A673 (cell line): ENCODE data around the gene IQCE. TPM values are rescaled to one million over a fixed set of nuclear protein-coding genes. Genes with fewer than 3 reads are reported as not detected.

Experiments used
- BruUV-seq: library from RNA; stranded (reverse); fragments of 400-500 nt; replicated peaks from 2 replicates; lab custom pipeline; 2021; lab: Mats Ljungman, UMichigan
- CTCF ChIA-PET: fragments of 300-600 bp; sonication (Branson Sonifier 250); formaldehyde crosslinking; loops from one replicate; lab custom pipeline; 2022; ENCODE audit warnings: antibody characterized with exemption; lab: Charles Lee
- POLR2A ChIA-PET: fragments of 300-600 bp; sonication (Branson Sonifier 250); formaldehyde crosslinking; loops from one replicate; lab custom pipeline; 2022; ENCODE audit warnings: antibody characterized with exemption; ENCODE audit not compliant: low non-redundant PET; lab: Charles Lee
- DNase-seq: peaks from one replicate; pipeline ENCODE4 v3.0.0-alpha.2; 2015; ENCODE audit warnings: low spot score
- H3K27ac ChIP-seq: fragments of 200-600 bp; sonication (generic); 2 replicates; pipeline ENCODE4 v1.5.1; 2016; ENCODE audit warnings: mixed run types, low read depth, mild to moderate bottlenecking, mixed read lengths, antibody characterized with exemption, low read length; ENCODE audit not compliant: poor library complexity, severe bottlenecking
- H3K27me3 ChIP-seq: fragments of 200-600 bp; sonication (generic); replicated peaks from 2 replicates; pipeline ENCODE4 v1.6.1; 2017; ENCODE audit warnings: mixed run types, low read depth, mild to moderate bottlenecking, mixed read lengths, antibody characterized with exemption, low read length; ENCODE audit not compliant: insufficient read depth, poor library complexity
- H3K36me3 ChIP-seq: fragments of 200-600 bp; sonication (generic); 2 replicates; pipeline ENCODE4 v1.6.1; 2016; ENCODE audit warnings: mixed run types, mild to moderate bottlenecking, mixed read lengths, antibody characterized with exemption, low read length; ENCODE audit not compliant: insufficient read depth, poor library complexity, severe bottlenecking
- H3K4me1 ChIP-seq: fragments of 200-600 bp; sonication (generic); 2 replicates; pipeline ENCODE4 v1.6.1; 2017; ENCODE audit warnings: mixed run types, mild to moderate bottlenecking, mixed read lengths, antibody characterized with exemption, low read length; ENCODE audit not compliant: insufficient read depth, poor library complexity, severe bottlenecking
- H3K4me3 ChIP-seq: fragments of 200-600 bp; sonication (generic); 2 replicates; pipeline ENCODE4 v1.5.1; 2016; ENCODE audit warnings: low read depth, mixed run types, mild to moderate bottlenecking, mixed read lengths, low read length; ENCODE audit not compliant: poor library complexity, severe bottlenecking
- H3K9me3 ChIP-seq: fragments of 200-600 bp; sonication (generic); 2 replicates; pipeline ENCODE4 v1.6.1; 2016; ENCODE audit warnings: mixed run types, low read depth, mild to moderate bottlenecking, mixed read lengths, antibody characterized with exemption, low read length; ENCODE audit not compliant: poor library complexity, severe bottlenecking
- CTCF ChIP-seq: fragments of 300-800, 200-600 bp; sonication (generic); conservative IDR thresholded peaks from 2 replicates; pipeline ENCODE4 v1.5.1; 2017; ENCODE audit warnings: low read depth, mild to moderate bottlenecking, antibody characterized with exemption, low read length, moderate library complexity, mixed read lengths
- EZH2 ChIP-seq: fragments of 200-600 bp; sonication (generic); IDR thresholded peaks from 2 replicates; pipeline ENCODE4 v1.6.1; 2017; ENCODE audit warnings: borderline replicate concordance, low read depth, mild to moderate bottlenecking, mixed read lengths, antibody characterized with exemption, low read length; ENCODE audit not compliant: poor library complexity, severe bottlenecking
- intact Hi-C: fragments of 100-400 bp; cut with micrococcal nuclease; formaldehyde crosslinking; loops from one replicate; pipeline ENCODE4 v1.10.0; 2022; ENCODE audit not compliant: unreplicated experiment
- total RNA-seq: library from RNA; stranded (reverse); gene quantifications from 2 replicates; pipeline ENCODE4 v1.2.3, GENCODE V29; 2021

IQCE gene
- total RNA-seq, 1 experiment from 2014 or later, result 35.4 TPM

GRCh38 chr7:2660359-2661095 is 101.7 kb downstream of the IQCE start:
- Histone ChIP-seq H3K4me3 (no peak overlapping the region), H3K27ac (no peak overlapping the region), H3K9me3 (no peaks in the 10 kb centered on the region), H3K36me3 (peaks cover 34% of the 10 kb centered on the region), H3K27me3 (no peaks in the 10 kb centered on the region), H3K4me1 (no peaks in the 10 kb centered on the region)
- BruUV-seq, result no TSS peak
- intact Hi-C loops, result no loop called here
- DNase-seq, result peak; percentile 47
- POLR2A ChIA-PET, result no interaction called here
- TF ChIP-seq EZH2 (no peak), CTCF (peak; percentile 48)
- CTCF ChIA-PET, result no interaction called here

- TF ChIP-seq EZH2 (no peak), CTCF (0 out of 2 replicates have a peak, but pooled peaks have one; percentile 5)
- POLR2A ChIA-PET, result no interaction called here
- Histone ChIP-seq H3K27ac (no peak overlapping the region), H3K4me3 (no peak overlapping the region), H3K27me3 (no peaks in the 10 kb centered on the region), H3K4me1 (no peaks in the 10 kb centered on the region), H3K9me3 (no peaks in the 10 kb centered on the region), H3K36me3 (peaks cover 30% of the 10 kb centered on the region)
- DNase-seq, result no peak
- CTCF ChIA-PET, result no interaction called here
- no TSS peak for BruUV-seq
- intact Hi-C loops, result no loop called here
These were observed 102.3 kb downstream of the IQCE start for GRCh38 chr7:2661096-2661449.

GRCh38 chr7:2661602-2662272 is 103.0 kb downstream of the IQCE start:
- H3K4me3 ChIP-seq, result no peak overlapping the region
- TF ChIP-seq EZH2 (no peak), CTCF (no peak)
- intact Hi-C loops, result no loop called here
- ChIA-PET POLR2A (no interaction called here), CTCF (no interaction called here)
- BruUV-seq, result no TSS peak
- H3K27ac ChIP-seq, result no peak overlapping the region
- no peaks in the 10 kb centered on the region for H3K27me3 ChIP-seq
- H3K4me1 ChIP-seq, result no peaks in the 10 kb centered on the region
- no peak for DNase-seq
- H3K36me3 ChIP-seq, result peaks cover 30% of the 10 kb centered on the region
- no peaks in the 10 kb centered on the region for H3K9me3 ChIP-seq
